ENCODE results near the gene INTS15.

The INTS15 gene

DNA sequence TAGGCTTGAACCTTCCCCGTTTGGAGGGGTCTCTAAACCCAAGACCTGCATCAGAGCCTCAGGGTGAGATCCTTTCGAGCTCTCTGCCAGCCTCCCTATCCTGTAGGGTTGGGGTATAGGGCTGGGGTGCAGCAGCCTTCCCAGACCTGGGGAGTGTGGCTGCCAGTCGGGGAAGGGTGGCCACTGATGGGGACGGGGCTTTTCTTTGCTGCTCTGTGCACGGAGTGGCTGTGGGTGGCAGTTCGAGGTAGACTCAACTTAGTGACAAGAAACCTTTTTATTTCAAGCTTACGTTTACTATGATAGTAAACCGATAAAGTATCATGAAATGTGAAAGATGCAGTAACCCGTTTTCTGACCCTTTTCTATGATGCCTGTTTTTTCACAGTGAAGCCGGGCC is 60.3 kb downstream of the INTS15 start:
- TF ChIP-seq CTCF (IDR thresholded peaks at IDR 0.05; ENCODE audit: control insufficient read depth, extremely low read depth, insufficient read depth): no peak
- DNase-seq (ENCODE audit: low read depth): no peak
- H3K4me3 ChIP-seq (ENCODE audit: low read depth, low read length): no peak overlapping the region

- DNase-seq (ENCODE audit: low read depth): no peak
- no peak for TF ChIP-seq CTCF (IDR thresholded peaks at IDR 0.05; ENCODE audit: control insufficient read depth, extremely low read depth, insufficient read depth)
- H3K4me3 ChIP-seq (ENCODE audit: low read depth, low read length): no peak overlapping the region
These were observed 60.7 kb downstream of the INTS15 start for GRCh38 chr7:6650521-6651011.

DNA sequence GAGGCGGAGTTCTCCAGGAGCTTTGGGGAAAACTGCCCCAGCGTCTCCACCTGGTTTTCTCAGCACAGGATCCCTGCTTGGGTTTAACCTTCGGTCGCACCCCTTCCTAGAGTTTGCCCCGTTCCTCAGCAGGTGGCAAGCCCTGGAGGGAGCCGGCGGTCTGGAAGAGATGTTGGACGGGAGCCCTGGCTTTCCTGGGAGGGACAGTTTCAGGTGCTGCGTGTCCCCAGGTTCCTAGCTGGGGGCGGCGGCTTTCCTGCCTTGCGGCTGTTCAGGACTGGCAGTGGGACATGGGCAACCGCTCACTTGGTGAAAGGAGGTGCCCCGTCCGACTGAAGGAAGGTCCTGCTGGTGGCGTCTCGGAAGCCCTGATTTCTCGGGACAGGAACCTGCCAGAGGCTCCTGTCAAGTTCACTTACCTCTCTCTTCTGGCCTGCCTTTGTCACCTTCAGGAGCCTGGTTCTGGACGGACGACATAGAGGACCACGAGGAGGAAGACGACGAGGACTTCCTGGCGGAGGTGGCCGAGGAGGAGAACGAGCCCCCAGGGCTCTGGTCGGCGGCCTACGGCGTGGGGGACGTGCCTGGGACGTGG is 62.1 kb downstream of the INTS15 start:
- no peak for TF ChIP-seq CTCF (IDR thresholded peaks at IDR 0.05; ENCODE audit: control insufficient read depth, extremely low read depth, insufficient read depth)
- DNase-seq (ENCODE audit: low read depth): no peak
- no peak overlapping the region for H3K4me3 ChIP-seq (ENCODE audit: low read depth, low read length)

- H3K4me3 ChIP-seq (ENCODE audit: low read depth, low read length): no peak overlapping the region
- no peak for DNase-seq (ENCODE audit: low read depth)
- TF ChIP-seq CTCF (IDR thresholded peaks at IDR 0.05; ENCODE audit: control insufficient read depth, extremely low read depth, insufficient read depth): no peak
These were observed 62.7 kb downstream of the INTS15 start for GRCh38 chr7:6652446-6653011.

DNA sequence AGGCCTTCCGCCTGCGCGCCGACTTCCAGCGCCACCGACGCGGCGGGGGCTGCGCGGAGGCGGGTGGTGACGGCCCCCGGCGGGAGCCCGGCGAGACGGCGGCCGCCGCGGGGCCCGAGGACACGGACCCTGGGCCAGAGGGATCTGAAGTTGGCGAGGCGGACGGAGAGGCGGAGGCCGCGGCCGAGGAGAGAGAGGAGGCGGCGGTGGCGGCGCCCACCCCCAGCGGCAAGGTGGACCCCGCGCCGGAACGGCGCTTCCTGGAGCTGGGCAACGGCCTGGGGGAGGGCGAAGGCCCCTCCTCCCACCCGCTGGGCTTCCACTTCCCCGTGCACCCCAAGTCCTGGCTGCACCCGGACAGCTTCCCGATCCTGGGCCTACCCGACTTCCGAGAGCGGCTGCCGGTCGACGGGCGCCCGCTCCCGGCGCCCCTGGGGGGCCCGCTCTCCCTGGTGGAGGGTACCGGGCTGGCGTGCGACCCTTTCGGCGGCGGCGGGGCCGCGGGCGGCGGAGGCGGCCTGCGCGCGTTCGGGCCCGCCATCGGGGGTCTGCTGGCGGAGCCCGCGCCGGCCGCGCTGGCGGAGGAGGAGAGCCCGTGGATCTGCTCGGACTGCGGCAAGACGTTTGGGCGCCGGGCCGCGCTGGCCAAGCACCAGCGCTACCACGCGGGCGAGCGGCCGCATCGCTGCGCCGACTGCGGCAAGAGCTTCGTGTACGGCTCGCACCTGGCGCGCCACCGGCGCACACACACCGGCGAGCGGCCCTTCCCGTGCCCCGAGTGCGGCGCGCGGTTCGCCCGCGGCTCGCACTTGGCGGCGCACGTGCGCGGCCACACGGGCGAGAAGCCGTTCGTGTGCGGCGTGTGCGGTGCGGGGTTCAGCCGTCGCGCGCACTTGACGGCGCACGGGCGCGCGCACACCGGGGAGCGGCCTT is 63.5 kb downstream of the INTS15 start:
- TF ChIP-seq CTCF (IDR thresholded peaks at IDR 0.05; ENCODE audit: control insufficient read depth, extremely low read depth, insufficient read depth): no peak
- no peak for DNase-seq (ENCODE audit: low read depth)
- no peak overlapping the region for H3K4me3 ChIP-seq (ENCODE audit: low read depth, low read length)

- TF ChIP-seq CTCF (IDR thresholded peaks at IDR 0.05; ENCODE audit: control insufficient read depth, extremely low read depth, insufficient read depth): no peak
- no peak for DNase-seq (ENCODE audit: low read depth)
- no peak overlapping the region for H3K4me3 ChIP-seq (ENCODE audit: low read depth, low read length)
These were observed 64.5 kb downstream of the INTS15 start for GRCh38 chr7:6654113-6654841.
